22Rv1 (cell line): ENCODE results near the gene TUT4.

Source experiments
- ZFX ChIP-seq: fragments of 450-650 bp; IDR thresholded peaks from 2 replicates; pipeline ENCODE4 v1.6.1; 2017; ENCODE audit warnings: antibody characterized with exemption, borderline replicate concordance
- TF ChIP-seq, protein P1 (sequence below): fragments of 450-650 bp; IDR thresholded peaks from 2 replicates; pipeline ENCODE4 v1.5.1; 2017; ENCODE audit warnings: mild to moderate bottlenecking

DNA sequence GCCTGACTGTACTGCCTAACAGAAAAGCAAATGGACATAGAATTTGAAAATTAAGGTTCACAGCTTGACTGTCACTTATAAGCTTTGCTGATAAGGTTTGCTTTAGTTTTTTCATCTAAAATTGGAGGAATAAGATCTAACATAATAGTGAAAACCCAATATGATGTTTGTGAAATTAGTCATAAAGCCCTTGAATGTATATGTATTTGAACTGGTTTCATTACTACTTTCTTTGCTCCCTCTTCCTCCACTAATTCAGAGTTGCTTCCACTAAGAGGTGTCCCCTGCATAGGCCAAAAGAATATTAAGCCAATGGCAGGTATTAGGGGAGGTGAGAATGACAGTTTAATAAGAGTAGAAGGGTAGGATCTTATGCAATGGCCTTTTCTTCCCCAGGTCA, 137.9 kb downstream of the TUT4 start:
- TF ChIP-seq, protein P1, sequence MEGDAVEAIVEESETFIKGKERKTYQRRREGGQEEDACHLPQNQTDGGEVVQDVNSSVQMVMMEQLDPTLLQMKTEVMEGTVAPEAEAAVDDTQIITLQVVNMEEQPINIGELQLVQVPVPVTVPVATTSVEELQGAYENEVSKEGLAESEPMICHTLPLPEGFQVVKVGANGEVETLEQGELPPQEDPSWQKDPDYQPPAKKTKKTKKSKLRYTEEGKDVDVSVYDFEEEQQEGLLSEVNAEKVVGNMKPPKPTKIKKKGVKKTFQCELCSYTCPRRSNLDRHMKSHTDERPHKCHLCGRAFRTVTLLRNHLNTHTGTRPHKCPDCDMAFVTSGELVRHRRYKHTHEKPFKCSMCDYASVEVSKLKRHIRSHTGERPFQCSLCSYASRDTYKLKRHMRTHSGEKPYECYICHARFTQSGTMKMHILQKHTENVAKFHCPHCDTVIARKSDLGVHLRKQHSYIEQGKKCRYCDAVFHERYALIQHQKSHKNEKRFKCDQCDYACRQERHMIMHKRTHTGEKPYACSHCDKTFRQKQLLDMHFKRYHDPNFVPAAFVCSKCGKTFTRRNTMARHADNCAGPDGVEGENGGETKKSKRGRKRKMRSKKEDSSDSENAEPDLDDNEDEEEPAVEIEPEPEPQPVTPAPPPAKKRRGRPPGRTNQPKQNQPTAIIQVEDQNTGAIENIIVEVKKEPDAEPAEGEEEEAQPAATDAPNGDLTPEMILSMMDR, result no peak
- TF ChIP-seq ZFX, result no peak
